ENCODE results near the gene KRTAP5-9.
"Not testable (repeated sequence)": the region's sequence is repeated elsewhere in the genome, so short reads cannot be mapped to it uniquely, and the experiment has no call there.

KRTAP5-9 gene

DNA sequence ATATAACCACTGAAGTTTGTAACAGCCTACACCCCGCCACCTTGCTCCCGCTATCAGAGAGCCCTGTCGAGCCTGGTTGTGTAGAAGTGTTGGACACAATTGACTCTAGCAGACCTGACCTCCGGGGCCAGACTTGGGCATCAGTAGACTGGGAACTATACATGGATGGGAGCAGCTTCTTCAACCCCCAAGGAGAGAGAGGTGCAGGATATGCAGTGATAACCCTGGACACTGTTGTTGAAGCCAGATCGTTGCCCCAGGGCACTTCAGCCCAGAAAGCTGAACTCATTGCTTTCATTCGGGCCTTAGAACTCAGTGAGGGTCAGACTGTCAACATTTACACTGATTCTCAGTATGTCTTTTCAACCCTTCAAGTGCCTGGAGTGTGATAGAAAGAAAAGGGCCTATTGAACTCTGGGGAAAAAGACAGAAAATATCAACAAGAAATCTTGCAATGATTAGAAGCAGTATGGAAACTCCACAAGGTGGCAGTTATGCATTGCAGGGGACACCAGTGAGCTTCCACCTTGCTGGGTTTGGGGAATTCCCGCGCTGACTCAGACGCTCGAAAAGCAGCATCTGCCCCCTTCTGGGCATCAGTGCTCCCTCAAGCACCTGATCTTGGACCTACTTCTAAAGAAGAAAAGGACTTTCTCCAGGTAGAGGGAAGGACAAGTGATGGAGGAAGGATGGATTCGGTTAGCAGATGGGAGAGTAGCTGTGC is 40.8 kb downstream of the KRTAP5-9 start:
- H3K27ac ChIP-seq; H3K9ac ChIP-seq (ENCODE audit: insufficient read length); H3K36me3 ChIP-seq (ENCODE audit: insufficient read depth, low read length); DNase-seq (ENCODE audit: low read depth, low spot score); H3K9me3 ChIP-seq (ENCODE audit: low read depth, low read length); H3K4me3 ChIP-seq: not testable (repeated sequence)

GRCh38 chr11:71589546-71589920 is 41.3 kb downstream of the KRTAP5-9 start:
- H3K9ac ChIP-seq (ENCODE audit: insufficient read length); H3K9me3 ChIP-seq (ENCODE audit: low read depth, low read length); H3K4me3 ChIP-seq; H3K27ac ChIP-seq; H3K36me3 ChIP-seq (ENCODE audit: insufficient read depth, low read length); DNase-seq (ENCODE audit: low read depth, low spot score): not testable (repeated sequence)

Measured in SK-N-MC (cell line).